HK-2 (cell line): ENCODE results near the gene LPCAT1.
A peak's percentile ranks its signal among the peaks of the same experiment; 100 is the strongest.
"Not testable (repeated sequence)": the region's sequence is repeated elsewhere in the genome, so short reads cannot be mapped to it uniquely, and the experiment has no call there.

Experiments used
- DNase-seq: peaks from one replicate; pipeline ENCODE4 v3.0.0-alpha.2; 2018; ENCODE audit not compliant: unreplicated experiment

LPCAT1 gene, protein sequence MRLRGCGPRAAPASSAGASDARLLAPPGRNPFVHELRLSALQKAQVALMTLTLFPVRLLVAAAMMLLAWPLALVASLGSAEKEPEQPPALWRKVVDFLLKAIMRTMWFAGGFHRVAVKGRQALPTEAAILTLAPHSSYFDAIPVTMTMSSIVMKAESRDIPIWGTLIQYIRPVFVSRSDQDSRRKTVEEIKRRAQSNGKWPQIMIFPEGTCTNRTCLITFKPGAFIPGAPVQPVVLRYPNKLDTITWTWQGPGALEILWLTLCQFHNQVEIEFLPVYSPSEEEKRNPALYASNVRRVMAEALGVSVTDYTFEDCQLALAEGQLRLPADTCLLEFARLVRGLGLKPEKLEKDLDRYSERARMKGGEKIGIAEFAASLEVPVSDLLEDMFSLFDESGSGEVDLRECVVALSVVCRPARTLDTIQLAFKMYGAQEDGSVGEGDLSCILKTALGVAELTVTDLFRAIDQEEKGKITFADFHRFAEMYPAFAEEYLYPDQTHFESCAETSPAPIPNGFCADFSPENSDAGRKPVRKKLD

DNA sequence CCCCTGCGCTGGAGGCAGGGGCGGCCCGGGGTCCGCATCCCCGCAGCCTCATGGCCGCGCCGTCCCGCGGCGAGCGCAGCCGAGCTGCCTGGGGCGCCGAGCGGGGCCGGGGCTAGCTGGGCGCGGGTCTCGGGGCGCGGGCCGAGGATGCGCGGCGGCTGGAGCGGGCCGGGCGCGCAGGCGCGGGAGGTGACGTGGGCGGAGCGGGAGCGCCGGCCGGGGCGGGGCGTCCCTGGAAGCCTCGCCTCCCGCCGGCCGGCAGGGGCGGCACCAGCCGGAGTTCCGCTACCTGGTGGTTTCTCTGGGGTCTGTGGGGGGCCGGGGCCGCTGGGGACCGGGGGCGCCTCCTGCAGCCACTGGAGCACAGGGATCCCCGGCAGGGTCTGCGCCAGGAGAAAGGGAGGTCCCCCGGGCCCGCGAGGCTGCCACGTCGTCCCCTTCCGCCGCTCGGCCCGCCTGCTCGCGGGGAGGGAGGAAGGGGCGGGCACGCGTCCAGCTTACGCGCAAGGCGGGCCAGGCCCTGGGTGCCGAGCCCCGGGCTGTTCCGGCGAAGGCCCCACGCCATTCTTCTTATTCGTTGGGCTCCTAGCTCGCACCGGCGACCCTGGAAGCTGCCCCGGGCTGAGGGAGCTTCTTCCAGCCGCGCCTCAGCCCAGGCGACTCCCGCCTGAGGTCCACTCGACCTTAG is at the start of gene LPCAT1:
Gene LPCAT1, minus strand, starts transcription at position 168 of the 688 bp plus-strand sequence. Its CDS starts 116 bp downstream, at position 52.
- DNase-seq, result peak; percentile 76

DNA sequence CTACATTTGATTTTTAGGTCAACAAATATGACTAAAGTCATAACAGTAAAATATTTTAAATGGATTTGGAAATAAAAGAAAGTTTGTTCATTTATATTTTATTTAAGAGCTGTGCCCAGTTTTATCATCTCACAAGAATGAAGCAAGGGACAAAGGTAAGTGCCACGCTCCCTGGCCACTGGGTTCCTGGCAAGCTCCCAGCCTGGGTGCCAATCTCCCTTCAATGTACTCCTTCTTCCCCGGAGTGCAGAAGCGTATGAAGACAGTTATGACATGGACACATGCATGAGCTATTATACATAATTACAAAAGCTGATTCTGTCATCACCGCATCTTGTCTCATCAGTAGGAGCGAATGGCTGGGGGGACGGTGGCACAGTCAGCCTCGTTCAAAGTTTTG is 48.1 kb upstream of the LPCAT1 start:
- not testable (repeated sequence) for DNase-seq

DNA sequence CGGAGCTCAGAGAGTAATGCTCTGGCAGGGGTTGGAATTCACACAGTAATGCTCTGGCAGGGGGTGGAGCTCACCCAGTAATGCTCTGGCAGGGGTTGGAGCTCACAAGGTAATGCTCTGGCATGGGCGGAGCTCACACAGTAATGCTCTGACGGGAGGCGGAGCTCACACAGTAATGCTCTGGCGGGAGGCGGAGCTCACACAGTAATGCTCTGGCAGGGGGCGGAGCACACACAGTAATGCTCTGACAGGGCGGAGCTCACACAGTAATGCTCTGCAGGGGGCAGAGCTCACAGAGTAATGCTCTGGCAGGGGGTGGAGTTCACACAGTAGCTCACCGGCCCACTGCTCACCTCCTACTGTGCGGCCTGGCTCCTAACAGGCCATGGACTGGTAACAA is 47.2 kb upstream of the LPCAT1 start:
- DNase-seq, result no peak

DNA sequence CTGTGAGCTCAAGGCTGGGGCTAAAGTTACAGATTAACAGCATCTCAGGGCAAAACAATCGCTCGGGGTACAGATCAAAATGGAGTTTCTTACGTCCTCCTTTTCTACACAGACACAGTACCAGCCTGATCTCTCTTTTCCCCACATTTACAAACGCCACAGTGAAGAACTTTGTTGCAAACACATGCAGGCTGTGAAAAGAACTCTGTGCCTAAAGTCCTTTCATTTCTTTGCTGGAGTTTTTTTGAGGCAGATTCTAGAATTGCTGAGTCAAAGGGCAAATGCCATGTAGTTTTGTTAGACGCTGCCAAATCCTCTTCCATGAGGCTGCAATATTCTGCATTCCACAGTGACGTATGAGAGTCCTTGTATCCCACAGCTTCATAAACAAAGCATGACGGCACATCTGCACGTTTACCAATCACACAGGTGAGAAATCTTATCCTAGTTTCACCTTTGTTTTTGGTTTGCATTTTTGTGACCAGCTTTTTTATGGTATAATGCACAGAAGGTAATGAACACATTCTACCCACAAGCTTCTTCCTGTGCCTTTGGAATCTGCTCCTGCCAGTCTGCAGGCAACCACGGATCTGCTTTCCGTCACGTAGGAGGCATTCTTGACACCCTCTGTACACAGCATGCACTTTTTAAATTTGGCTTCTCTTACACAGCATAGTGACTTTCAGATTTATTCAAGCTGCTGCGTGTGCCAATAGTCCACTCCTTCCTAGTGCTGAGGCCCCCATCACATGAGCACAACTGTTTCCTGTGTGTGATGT is 44.6 kb upstream of the LPCAT1 start:
- DNase-seq, result peak; percentile 54

DNA sequence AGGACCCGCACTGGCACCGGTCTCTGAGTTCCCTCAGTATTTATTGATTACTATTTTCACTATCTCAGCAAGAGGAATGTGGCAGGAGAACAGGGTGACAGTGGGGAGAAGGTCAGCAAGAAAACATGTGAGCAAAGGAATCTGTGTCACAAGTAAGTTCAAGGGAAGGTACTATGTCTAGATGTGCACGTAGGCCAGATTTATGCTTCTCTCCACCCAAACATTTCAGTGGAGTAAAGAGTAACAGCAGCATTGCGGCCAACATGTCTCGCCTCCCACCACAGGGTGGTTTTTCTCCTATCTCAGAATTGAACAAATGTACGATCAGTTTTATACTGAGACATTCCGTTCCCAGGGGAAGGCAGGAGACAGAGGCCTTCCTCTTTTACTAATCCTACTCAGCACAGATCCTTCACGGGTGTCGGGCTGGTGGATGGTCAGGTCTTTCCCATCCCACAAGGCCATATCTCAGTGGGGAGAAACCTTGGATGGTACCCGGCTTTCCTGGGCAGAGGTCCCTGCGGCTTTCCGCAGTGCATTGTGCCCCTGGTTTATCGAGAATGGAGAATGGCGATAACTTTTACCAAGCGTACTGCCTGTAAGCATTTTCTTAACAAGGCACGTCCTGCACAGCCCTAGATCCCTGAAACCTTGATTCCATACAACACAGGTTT is 43.9 kb upstream of the LPCAT1 start:
- DNase-seq, result not testable (repeated sequence)

DNA sequence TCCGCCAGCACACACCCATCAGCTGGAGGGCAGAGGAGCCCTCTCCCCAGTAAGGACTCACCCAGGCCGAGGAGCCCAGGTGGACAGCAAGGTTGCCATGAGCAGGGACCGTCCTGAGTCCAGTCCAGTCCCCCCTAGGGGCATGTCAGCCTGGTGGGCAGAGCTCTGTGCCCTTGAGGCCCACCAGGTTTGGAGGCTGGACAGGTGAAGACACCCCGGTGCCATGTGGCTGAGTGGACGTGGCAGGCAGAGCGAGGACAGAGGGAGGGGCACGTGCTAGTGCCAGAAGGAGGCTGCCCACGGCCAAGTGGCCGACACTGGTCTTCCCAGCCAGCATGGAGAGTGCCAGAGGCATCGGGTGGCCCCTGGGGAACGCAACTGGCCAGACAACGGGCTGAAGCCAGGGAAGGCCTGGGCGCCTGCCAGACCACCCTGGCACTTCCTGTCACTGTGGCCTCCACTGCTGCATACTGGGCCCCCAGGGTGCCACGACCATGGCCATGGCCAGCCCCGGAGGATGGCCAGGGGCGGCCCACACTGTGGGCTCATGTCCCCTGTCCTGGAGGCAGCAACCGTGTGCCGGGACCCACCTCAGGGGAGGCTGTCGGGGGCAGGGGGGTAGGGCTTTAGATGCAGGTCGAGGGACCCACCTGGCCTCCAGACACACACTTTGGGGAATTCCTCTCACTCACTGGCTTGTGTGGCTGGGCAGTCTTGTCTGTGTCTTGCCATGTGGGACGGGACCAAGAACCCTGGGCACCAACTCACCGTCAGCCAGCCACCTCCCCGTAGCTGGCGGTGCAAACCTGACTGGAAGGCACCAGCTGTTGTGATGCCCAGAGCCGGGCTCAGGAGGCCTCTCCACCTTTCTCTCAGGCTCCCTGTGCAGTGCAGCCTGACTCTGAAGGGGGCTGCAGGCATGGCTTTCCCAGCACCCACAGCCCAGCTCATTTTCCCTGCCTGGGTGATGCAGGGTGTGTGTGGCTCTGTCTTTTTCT is 42.3 kb upstream of the LPCAT1 start:
- DNase-seq, result no peak

DNA sequence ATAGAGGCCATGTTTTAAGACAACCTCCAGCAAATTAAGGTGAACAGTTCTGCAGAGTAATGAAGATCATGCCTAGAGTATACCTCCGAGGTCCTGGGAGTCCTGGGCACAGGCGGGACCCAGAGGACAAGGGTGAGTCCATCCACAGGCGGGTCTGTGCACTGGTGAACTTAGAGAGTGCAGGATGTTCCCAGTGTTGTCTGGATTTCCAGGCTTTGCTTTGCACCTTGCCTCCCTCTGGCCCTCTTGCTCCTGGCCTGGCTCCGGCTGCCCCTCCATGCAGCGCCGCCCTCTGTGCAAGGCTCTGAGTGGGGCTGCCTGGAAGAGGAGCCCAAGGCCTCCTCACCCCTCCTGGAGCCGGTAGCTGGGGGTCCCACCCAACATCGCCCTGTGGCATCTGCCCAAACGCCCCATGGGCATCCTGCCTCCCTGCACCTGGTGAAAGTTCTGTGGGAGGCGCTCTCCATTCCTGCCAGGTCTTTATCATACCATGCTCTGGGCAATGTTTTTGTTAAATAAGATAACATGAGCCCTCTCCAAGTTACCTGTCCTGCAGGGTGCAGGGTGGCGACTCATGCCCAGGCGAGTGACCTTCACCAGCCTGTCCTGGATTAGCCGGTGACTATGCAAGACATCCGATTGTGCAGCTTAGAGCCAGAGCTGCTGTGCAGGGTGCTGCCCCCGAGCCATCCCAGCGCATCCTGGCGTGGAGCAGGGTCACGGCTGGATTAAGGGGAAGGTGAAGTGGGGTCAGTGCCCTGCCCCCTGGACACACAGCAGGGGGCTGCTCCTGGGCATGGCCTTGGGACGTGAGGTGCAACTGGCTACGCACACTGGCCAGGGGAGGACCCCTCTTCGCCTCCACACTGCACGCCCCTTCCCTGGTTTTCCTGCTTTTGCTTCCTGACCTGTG is 41.3 kb upstream of the LPCAT1 start:
- DNase-seq, result no peak

DNA sequence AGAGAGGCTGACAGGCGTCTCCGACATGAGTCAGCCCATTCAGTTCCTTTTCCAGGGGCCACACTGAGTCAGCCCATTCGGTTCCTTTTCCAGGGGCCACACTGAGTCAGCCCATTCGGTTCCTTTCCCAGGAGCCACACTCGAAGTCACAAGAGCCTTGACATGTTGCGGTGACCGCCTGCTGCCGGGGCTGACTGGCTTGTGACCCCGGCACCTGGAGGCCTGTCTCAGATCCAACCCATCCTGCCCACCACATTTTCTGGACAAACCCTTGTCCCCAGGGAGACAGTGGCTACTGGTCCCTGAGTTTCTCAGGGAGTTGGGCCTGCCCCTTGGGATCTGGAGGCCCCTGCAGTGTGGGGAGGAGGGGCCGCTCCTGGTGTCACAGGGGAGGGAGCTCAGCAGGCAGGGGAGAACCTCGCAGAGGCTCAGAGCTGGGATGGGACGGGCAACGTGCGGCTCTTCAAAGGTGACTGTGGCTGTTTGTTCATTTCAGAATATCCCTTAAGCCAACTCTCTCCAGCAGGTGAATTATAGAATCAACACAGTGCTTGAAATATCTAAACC is 40.5 kb upstream of the LPCAT1 start:
- peak; percentile 87 for DNase-seq

DNA sequence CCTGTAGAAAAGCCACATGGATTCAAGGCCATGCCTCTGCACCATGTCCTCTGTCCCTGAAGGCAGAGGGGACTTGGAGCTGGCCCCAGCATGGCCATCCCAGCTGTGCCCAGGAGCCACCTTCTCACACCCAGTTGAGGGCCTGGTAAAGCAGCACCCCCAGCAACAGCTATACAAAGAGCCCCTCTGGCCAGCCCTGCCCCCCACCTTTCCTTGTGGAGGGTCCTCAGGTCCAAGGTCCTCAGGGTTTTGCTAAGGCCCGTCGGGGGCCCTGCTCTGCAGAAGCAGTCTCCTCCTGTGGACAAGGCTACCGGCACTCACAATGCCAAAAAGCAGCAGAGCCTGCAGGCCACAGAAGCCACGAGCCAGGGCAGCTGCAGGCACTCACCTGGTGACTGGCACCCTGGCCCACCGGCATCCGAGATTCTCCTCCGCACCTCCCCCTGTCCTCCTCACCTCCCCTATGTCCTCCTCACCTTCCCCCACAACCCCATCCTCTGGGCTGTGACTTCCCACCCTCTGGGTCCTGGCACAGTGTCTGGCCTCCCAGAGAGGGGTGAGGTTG is 39.9 kb upstream of the LPCAT1 start:
- no peak for DNase-seq

DNA sequence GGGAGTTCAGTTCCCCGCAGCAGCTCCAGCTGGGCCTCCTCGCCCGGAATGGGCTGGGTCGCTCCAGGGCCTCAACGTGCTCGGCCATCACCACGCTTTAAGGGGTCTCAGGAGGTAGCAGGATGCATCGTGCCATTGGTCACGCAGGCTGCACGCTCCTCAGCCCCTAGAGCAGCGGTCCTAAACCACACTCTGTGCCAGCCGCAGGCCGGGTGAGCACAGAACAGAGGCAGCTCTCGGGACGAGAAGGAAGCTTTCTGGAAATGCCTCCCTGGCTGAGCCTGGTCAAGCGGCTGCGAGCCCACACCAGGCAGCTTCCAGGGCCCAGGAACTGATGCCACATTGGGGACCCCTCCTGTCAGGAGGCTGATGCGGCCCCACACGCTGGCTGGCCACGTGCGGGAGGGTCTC is 39.3 kb upstream of the LPCAT1 start:
- no peak for DNase-seq

DNA sequence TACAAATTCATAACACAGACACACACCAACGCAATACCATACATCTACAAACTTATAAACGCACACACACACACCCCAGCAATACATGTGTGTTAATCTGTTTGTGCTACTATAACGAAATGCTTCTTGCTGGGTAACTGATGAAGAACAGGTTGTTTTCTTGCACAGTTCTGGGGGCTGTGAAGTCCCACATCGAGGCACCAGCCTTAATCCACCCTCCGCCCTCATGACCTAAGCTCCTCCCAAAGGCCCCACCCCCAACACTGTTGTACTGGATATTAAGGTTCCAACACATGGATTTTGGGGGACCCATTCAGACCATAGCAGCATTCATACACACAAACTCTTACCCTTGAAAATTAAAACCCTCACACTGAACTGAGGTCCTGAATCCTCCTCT is 38.8 kb upstream of the LPCAT1 start:
- DNase-seq, result no peak

DNA sequence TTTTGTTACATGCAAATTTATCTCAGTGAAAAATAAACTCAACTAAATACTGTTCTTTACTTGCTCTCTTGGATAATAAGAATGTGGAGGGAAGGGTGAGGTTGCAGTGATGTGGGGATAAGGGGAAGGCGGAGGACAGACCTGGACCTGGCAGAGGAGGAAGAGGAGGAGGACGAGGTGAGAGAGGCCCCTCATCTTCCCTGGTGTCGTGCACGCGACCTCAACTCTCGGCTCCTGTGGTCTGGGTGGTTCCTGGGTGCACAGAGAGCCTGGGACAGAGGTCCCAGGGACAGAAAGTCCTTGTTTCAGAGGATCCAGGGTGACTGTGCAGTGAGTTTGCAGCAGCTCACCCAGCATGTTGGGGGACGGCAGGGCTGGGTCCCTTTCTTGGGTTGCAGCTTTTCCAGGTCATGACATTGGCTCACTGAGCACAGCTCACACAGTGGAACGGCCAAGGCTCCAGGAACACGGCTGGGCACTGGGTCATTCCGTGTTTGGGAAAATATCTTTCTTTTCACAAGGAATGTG is 37.7 kb upstream of the LPCAT1 start:
- no peak for DNase-seq

DNA sequence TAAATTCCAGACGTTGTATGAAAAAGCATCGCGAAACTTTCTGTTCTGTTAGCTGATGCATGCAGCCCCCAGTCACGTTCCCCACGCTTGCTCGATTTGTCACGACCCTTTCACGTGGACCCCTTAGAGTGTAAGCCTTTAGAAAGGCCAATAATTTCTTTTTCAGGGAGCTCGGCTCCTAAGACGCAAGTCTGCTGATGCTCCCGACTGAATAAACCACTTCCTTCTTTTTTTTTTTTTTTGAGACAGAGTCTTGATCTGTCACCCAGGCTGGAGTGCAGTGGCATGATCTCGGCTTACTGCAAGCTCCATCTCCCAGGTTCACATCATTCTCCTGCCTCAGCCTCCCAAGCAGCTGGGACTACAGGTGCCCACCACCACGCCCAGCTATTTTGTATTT is 36.7 kb upstream of the LPCAT1 start:
- not testable (repeated sequence) for DNase-seq

DNA sequence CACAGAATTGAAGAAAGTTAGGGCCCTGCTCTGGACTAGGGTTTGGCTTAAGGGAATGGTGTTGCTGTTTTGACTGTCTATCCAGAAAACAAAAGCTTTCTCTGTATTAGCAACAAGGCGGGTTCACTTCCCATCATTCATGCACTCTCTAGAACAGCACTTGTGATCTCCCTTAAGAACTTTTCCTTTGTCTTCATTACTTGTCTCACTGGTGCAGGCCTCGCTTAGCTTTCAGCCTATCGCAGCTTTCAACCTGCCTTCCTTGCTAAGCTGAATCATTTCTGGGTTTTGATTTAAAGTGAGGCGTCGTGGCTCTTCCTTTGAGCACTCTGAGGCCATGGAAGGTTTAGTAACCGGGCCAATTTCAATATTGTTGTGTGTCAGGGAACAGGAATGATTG is 35.2 kb upstream of the LPCAT1 start:
- no peak for DNase-seq

DNA sequence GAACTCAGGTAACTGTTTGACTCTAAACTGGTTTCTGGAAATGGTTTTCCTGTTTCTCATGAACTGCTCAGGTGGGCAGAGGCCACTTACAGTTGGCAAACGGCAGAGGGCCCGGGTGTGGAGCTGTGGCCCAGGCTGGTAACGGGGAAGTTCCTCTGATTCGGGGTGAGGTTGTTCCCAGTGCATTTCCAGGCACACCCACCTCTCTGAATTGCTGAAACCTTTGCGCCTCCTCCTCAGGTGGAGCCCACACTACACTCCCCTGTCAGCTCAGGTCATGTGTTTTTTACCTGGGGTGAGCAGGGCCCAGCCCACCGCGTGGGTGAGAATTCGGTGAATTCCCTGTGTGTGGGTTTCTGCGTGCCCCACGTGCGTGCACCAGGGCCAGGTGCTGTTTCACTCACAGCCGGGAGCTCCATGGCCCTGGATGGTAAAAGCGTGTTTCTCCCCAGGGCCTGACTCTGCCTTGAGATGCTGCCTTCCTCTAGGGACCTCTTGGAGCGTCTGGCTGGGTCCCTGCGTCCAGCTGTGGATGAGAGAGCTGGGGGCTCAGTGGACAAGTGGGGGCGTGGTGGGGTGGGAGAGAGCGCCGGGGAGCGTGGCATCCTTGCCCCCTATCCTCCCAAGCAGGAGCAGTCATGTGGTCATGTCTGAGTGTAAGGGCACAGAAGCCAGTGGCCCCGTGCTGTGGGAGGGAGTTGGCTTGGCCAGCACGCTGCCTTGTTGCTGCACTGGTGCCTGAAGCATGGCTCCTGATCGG is 33.5 kb upstream of the LPCAT1 start:
- DNase-seq, result no peak

DNA sequence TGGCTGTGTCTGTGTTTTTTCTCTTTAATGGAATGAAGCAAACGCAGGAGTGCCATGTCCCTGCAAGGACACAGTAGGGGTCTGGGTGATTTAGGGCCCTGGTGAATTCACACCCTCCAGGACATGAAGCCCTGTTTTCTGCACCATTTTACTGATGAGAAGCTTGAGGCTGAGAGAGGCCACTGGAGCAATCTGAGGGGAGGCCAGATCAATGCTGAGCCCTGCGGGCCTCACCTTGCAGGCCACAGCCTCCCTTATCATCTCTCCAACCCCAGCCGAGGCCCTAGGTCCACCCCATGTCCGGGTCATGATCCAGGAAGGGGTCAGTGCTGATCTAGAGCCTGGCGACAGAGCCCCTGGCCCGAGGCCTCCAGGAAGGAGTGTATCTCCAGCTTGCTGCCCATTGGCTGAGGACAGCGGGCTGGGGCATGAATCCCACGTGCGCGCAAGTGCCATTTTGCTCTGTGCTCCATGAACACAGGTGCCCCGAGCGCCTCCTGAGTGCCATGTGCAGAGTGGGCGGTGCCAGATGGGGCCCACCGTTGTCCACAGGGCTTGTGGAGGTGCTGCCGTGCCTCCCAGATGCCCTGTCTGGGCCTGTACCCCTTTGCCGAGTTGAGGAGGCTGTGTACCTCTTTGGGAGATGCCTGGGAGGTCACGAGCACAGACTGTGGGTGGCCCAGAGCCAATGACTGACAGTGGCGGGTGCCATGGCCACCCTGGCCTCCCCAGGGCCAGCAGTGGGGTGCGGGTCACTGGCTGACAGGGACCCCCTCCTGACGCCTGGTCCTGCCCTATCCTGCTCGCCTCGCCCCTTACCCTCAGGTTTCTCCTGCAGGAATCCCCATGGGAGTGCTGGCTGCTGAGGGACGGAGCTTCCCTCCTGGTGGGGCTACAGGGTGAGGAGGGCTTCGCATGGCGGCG is 32.3 kb upstream of the LPCAT1 start:
- no peak for DNase-seq
